Neural cell (in vitro differentiated cells): ENCODE data around the gene TMEM30B. TPM values are rescaled to one million over a fixed set of nuclear protein-coding genes. Genes with fewer than 3 reads are reported as not detected.

ENCODE experiments used
- H2AFZ ChIP-seq: fragments of 200-600, 300-800 bp; sonication (generic), shearing (Covaris generic); 2 replicates; pipeline ENCODE4 v1.6.0; 2014; ENCODE audit warnings: low read depth, mild to moderate bottlenecking, antibody characterized with exemption, low read length, moderate library complexity
- H3F3A ChIP-seq: fragments of 200-600 bp; shearing (Covaris generic); 2 replicates; pipeline ENCODE4 v1.6.1; 2016; ENCODE audit warnings: mild to moderate bottlenecking, moderate library complexity, mixed read lengths, antibody characterized with exemption, low read length; ENCODE audit not compliant: insufficient read depth, poor library complexity, severe bottlenecking
- H3K27ac ChIP-seq: fragments of 200-600, 300-800 bp; sonication (generic), shearing (Covaris generic); 2 replicates; pipeline ENCODE4 v1.5.1; 2014; ENCODE audit warnings: mild to moderate bottlenecking, low read length, moderate library complexity
- H3K27me3 ChIP-seq: fragments of 300-800, 200-600 bp; sonication (generic), shearing (Covaris generic); 2 replicates; pipeline ENCODE4 v1.6.0; 2014; ENCODE audit warnings: mild to moderate bottlenecking, low read depth, low read length, moderate library complexity; ENCODE audit not compliant: insufficient read depth
- H3K36me3 ChIP-seq: fragments of 300-800, 200-600 bp; sonication (generic), shearing (Covaris generic); 2 replicates; pipeline ENCODE4 v1.5.1; 2014; ENCODE audit warnings: mild to moderate bottlenecking, antibody characterized with exemption, low read length, moderate library complexity; ENCODE audit not compliant: insufficient read depth
- H3K4me2 ChIP-seq: fragments of 300-800, 200-600 bp; sonication (generic), shearing (Covaris generic); 2 replicates; pipeline ENCODE4 v1.6.0; 2014; ENCODE audit warnings: mild to moderate bottlenecking, low read length
- H3K4me3 ChIP-seq: fragments of 300-800, 200-600 bp; sonication (generic), shearing (Covaris generic); 2 replicates; pipeline ENCODE4 v1.5.1; 2014; ENCODE audit warnings: mild to moderate bottlenecking, low read length, moderate library complexity
- H3K79me2 ChIP-seq: fragments of 200-600 bp; shearing (Covaris generic); replicated peaks from 2 replicates; pipeline ENCODE4 v1.6.0; 2014; ENCODE audit warnings: mild to moderate bottlenecking, low read length, moderate library complexity; ENCODE audit not compliant: insufficient read depth
- H3K9ac ChIP-seq: fragments of 300-800, 200-600 bp; sonication (generic), shearing (Covaris generic); 2 replicates; pipeline ENCODE4 v1.6.1; 2016; ENCODE audit warnings: mild to moderate bottlenecking, low read length, mixed read lengths
- H3K9me2 ChIP-seq: fragments of 200-600 bp; shearing (Covaris generic); 2 replicates; pipeline ENCODE4 v1.6.1; 2016; ENCODE audit warnings: mild to moderate bottlenecking, low read length, mixed read lengths; ENCODE audit not compliant: insufficient read depth
- H3K9me3 ChIP-seq: fragments of 200-600, 300-800 bp; sonication (generic), shearing (Covaris generic); 2 replicates; pipeline ENCODE4 v1.6.1; 2016; ENCODE audit warnings: mild to moderate bottlenecking, mixed run types, low read length, moderate library complexity, mixed read lengths
- H4K20me1 ChIP-seq: fragments of 200-600 bp; shearing (Covaris generic); 2 replicates; pipeline ENCODE4 v1.6.1; 2016; ENCODE audit warnings: mild to moderate bottlenecking, mixed run types; ENCODE audit not compliant: insufficient read depth
- EP300 ChIP-seq: fragments of 450-650 bp; conservative IDR thresholded peaks from 2 replicates; pipeline ENCODE4 v1.6.1; 2014; ENCODE audit warnings: antibody characterized with exemption, mild to moderate bottlenecking, moderate library complexity; ENCODE audit not compliant: poor library complexity, severe bottlenecking
- EZH2 ChIP-seq: fragments of 200-600, 300-800 bp; shearing (Covaris generic), sonication (generic); IDR thresholded peaks from 2 replicates; pipeline ENCODE4 v1.6.1; 2014; ENCODE audit warnings: antibody characterized with exemption, low read length, borderline replicate concordance, mild to moderate bottlenecking; ENCODE audit not compliant: insufficient read depth, poor library complexity, severe bottlenecking
- MXI1 ChIP-seq: fragments of 450-650 bp; conservative IDR thresholded peaks from 2 replicates; pipeline ENCODE4 v1.6.1; 2014; ENCODE audit warnings: antibody characterized with exemption, mild to moderate bottlenecking; ENCODE audit not compliant: poor library complexity, severe bottlenecking
- POLR2AphosphoS5 ChIP-seq: IDR thresholded peaks from 2 replicates; pipeline ENCODE4 v1.6.1; 2012
- RAD21 ChIP-seq: fragments of 450-650 bp; conservative IDR thresholded peaks from 2 replicates; pipeline ENCODE4 v1.6.1; 2014; ENCODE audit warnings: antibody characterized with exemption, mild to moderate bottlenecking, moderate library complexity
- SMC3 ChIP-seq: fragments of 450-650 bp; conservative IDR thresholded peaks from 2 replicates; pipeline ENCODE4 v1.6.1; 2014; ENCODE audit warnings: antibody characterized with exemption, mild to moderate bottlenecking, moderate library complexity; ENCODE audit not compliant: poor library complexity
- TAF1 ChIP-seq: IDR thresholded peaks from 2 replicates; pipeline ENCODE4 v1.6.1; 2012; ENCODE audit warnings: low read depth
- polyA plus RNA-seq: library from polyadenylated mRNA; depleted of rRNA; stranded (reverse); fragments of >200 nt; gene quantifications from 2 replicates; pipeline ENCODE4 v1.2.3, GENCODE V29; 2014
- TF ChIP-seq, protein P1 (sequence below): IDR thresholded peaks from 2 replicates; pipeline ENCODE4 v1.6.1; 2012; ENCODE audit warnings: borderline replicate concordance
- TF ChIP-seq, protein P2 (sequence below): fragments of 450-650 bp; IDR thresholded peaks from 2 replicates; pipeline ENCODE4 v1.5.1; 2014; ENCODE audit warnings: antibody characterized with exemption, mild to moderate bottlenecking, moderate library complexity; ENCODE audit not compliant: poor library complexity, severe bottlenecking

Gene TMEM30B
- polyA plus RNA-seq, 1 donor from 2014 or later = 0.28 TPM

DNA sequence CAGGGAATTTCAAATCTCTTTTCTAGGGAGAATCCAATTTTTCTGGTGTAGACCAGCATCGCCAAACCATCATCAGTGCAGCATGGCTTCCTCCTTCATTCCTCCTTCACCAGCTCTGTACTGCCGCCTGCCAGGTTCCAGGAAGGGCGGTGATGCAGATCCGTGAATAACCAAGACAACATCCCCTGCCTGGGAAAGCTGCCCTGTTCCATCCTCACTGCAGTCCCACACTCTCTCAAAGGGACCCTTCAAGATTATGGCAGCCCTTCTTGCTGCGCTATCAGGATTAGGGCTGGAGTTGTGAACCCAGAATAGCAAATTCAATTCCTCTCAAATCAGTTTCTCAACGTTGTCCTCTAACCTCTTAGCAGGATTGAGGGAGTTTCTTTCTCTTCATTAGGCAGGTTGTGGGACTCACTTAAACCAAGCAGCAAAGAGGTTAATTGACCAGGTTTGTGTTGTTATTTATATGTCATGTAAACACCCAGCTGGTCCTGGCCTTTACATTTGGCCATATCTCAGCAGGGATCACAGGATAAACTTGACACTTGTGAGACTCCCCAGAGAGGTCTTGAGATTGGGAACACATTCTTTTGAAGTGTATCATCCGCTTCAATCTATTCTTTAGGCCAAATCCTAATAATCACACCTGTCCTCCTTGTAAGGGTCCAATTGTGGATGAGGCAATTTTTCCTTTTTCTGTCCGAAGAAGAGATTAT, 26.2 kb downstream of the TMEM30B start:
- Histone ChIP-seq H3K27me3 (peaks cover 4% of the 10 kb centered on the region), H3F3A (peaks cover 13% of the 10 kb centered on the region), H2AFZ (no peak overlapping the region), H3K4me3 (no peak overlapping the region), H4K20me1 (no peaks in the 10 kb centered on the region), H3K27ac (no peak overlapping the region), H3K4me2 (no peak overlapping the region), H3K36me3 (no peaks in the 10 kb centered on the region), H3K9ac (no peak overlapping the region), H3K9me3 (no peaks in the 10 kb centered on the region), H3K9me2 (no peaks in the 10 kb centered on the region), H3K79me2 (no peaks in the 10 kb centered on the region)
- TF ChIP-seq POLR2AphosphoS5 = no peak
- TF ChIP-seq SMC3 = no peak
- TF ChIP-seq TAF1 = no peak
- TF ChIP-seq, protein P1, sequence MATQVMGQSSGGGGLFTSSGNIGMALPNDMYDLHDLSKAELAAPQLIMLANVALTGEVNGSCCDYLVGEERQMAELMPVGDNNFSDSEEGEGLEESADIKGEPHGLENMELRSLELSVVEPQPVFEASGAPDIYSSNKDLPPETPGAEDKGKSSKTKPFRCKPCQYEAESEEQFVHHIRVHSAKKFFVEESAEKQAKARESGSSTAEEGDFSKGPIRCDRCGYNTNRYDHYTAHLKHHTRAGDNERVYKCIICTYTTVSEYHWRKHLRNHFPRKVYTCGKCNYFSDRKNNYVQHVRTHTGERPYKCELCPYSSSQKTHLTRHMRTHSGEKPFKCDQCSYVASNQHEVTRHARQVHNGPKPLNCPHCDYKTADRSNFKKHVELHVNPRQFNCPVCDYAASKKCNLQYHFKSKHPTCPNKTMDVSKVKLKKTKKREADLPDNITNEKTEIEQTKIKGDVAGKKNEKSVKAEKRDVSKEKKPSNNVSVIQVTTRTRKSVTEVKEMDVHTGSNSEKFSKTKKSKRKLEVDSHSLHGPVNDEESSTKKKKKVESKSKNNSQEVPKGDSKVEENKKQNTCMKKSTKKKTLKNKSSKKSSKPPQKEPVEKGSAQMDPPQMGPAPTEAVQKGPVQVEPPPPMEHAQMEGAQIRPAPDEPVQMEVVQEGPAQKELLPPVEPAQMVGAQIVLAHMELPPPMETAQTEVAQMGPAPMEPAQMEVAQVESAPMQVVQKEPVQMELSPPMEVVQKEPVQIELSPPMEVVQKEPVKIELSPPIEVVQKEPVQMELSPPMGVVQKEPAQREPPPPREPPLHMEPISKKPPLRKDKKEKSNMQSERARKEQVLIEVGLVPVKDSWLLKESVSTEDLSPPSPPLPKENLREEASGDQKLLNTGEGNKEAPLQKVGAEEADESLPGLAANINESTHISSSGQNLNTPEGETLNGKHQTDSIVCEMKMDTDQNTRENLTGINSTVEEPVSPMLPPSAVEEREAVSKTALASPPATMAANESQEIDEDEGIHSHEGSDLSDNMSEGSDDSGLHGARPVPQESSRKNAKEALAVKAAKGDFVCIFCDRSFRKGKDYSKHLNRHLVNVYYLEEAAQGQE = no peak
- TF ChIP-seq EP300 = no peak
- TF ChIP-seq, protein P2, sequence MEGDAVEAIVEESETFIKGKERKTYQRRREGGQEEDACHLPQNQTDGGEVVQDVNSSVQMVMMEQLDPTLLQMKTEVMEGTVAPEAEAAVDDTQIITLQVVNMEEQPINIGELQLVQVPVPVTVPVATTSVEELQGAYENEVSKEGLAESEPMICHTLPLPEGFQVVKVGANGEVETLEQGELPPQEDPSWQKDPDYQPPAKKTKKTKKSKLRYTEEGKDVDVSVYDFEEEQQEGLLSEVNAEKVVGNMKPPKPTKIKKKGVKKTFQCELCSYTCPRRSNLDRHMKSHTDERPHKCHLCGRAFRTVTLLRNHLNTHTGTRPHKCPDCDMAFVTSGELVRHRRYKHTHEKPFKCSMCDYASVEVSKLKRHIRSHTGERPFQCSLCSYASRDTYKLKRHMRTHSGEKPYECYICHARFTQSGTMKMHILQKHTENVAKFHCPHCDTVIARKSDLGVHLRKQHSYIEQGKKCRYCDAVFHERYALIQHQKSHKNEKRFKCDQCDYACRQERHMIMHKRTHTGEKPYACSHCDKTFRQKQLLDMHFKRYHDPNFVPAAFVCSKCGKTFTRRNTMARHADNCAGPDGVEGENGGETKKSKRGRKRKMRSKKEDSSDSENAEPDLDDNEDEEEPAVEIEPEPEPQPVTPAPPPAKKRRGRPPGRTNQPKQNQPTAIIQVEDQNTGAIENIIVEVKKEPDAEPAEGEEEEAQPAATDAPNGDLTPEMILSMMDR = no peak
- no peak for TF ChIP-seq EZH2
- TF ChIP-seq RAD21 = no peak
- TF ChIP-seq MXI1 = no peak

DNA sequence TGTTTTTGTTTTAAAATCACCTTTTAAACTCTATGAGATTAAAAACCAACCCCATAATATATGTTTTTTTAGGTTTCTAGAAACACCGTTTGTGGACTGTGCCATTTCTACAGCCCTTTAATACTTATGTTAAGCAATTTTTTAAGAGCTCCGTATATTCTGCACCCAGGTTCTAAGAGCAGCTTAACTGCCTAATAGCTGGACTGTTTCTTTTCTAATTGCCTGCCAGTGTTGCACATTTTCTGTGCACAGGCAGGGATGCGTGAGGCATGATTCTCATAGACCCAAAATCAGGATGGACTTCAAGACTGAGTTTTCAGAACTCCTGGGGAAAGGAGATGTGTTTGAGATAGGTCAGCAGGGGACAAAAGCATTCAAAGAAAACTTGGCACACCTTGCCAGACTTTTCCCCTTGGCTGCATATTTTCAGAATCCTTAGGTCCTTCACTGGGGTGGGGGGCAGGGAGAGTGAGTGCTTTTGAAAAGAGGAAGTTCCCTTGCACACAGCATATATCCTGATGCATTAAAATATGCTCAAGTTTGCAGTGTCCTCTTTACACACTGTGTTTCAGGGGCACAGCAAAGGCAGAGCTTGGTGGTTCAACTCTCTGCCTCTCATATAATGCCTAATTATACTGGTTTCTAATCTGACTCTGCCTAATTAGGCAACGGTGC, 27.9 kb downstream of the TMEM30B start:
- no peak overlapping the region for H3K27ac ChIP-seq
- H3K9me2 ChIP-seq = no peaks in the 10 kb centered on the region
- no peak for TF ChIP-seq EZH2
- TF ChIP-seq MXI1 = no peak
- TF ChIP-seq, protein P2 = no peak
- no peak for TF ChIP-seq POLR2AphosphoS5
- TF ChIP-seq TAF1 = no peak
- no peak for TF ChIP-seq SMC3
- H3K9me3 ChIP-seq = no peaks in the 10 kb centered on the region
- H3F3A ChIP-seq = peaks cover 10% of the 10 kb centered on the region
- peaks cover 4% of the 10 kb centered on the region for H3K27me3 ChIP-seq
- no peak overlapping the region for H2AFZ ChIP-seq
- H3K36me3 ChIP-seq = no peaks in the 10 kb centered on the region
- no peaks in the 10 kb centered on the region for H4K20me1 ChIP-seq
- H3K4me2 ChIP-seq = no peak overlapping the region
- H3K4me3 ChIP-seq = no peak overlapping the region
- no peaks in the 10 kb centered on the region for H3K79me2 ChIP-seq
- no peak overlapping the region for H3K9ac ChIP-seq
